Uterus (tissue), 2 donors: ENCODE data around the gene ZNF423.

Source experiments
- CTCF ChIP-seq, 4 experiments: fragments of 200-600 bp in 2 of 4; fragments of 450-650 bp in 2 of 4; sonication (generic) in 2 of 4; IDR thresholded peaks; one replicate each; pipeline ENCODE4 v1.5.1; 2016 to 2019; ENCODE audit warnings: antibody characterized with exemption in 4 of 4, mild to moderate bottlenecking in 2 of 4, moderate library complexity in 1 of 4
- POLR2A ChIP-seq, 2 donors: fragments of 450-650 bp; IDR thresholded peaks; one replicate each; pipeline ENCODE4 v1.6.1; 2016; ENCODE audit warnings: antibody characterized with exemption in 2 of 2, mild to moderate bottlenecking in 1 of 2, moderate library complexity in 1 of 2

- TF ChIP-seq CTCF (IDR thresholded peaks at IDR 0.05), result no peak
- no peak for TF ChIP-seq POLR2A (IDR thresholded peaks at IDR 0.05)
Measured at GRCh38 chr16:49869731-49870130, 13.8 kb upstream of the ZNF423 start.
